ENCODE results near the gene IQCF5.
"Not testable (repeated sequence)": the region's sequence is repeated elsewhere in the genome, so short reads cannot be mapped to it uniquely, and the experiment has no call there.

IQCF5 gene

DNA sequence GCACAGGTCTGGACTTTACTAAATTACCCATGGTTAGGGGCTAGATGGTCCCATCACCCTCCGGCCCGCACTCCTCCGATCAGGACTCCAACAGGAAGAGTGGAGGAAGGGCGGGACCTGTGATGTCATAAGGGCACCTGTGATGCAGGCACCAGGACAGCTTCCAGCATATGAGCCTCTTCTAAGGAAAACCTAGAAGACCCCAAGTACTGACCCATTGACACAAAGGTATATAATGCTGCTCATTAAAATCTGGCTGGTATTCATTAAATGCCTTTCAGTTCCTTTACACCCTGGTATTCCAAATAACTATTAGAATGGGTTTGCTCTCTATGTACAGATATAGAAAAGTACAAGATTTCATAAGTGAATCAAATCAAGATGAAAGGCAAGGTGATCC lies at the start of gene IQCF5:
IQCF5 (minus strand) TSS at position 101 of the 400 bp plus-strand sequence; CDS start at position 31, 70 bp downstream.
- Histone ChIP-seq H3K4me1 (ENCODE audit: insufficient read depth, low read length) (peaks cover 3% of the 10 kb centered on the region; the same call in 1 of the 2 replicates), H3K9me3 (ENCODE audit: control insufficient read depth, insufficient read depth, low read length) (no peaks in the 10 kb centered on the region), H3K36me3 (ENCODE audit: insufficient read depth, low read length) (no peaks in the 10 kb centered on the region), H3K9ac (ENCODE audit: low read depth, low read length) (no peak within 1 kb of the TSS)

DNA sequence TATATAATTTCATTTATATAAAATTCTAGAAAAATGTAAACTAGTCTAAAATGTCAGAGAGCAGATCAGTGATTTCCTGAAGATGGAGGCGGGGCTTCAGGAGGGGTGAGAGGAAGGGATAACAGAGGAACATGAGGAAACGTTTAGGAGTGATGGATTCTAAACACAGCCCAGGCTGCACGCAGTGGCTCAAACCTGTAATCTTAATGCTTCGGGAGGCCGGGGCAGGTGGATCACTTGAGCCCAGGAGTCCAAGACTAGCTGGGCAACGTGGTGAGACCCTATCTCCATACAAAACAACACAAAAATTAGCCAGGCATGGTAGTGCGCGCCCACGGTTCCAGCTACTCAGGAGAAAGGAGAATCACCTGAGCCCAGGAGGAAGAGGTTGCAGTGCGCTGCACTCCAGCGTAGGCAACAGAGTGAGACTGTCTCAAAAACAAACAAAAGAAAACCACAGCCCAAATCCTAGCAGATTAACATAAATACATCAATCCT lies 45.7 kb upstream of the IQCF5 start:
- Histone ChIP-seq H3K4me1 (ENCODE audit: insufficient read depth, low read length) (no peaks in the 10 kb centered on the region), H3K36me3 (ENCODE audit: insufficient read depth, low read length) (no peaks in the 10 kb centered on the region), H3K9me3 (ENCODE audit: control insufficient read depth, insufficient read depth, low read length) (no peaks in the 10 kb centered on the region), H3K9ac (ENCODE audit: low read depth, low read length) (no peak overlapping the region)

DNA sequence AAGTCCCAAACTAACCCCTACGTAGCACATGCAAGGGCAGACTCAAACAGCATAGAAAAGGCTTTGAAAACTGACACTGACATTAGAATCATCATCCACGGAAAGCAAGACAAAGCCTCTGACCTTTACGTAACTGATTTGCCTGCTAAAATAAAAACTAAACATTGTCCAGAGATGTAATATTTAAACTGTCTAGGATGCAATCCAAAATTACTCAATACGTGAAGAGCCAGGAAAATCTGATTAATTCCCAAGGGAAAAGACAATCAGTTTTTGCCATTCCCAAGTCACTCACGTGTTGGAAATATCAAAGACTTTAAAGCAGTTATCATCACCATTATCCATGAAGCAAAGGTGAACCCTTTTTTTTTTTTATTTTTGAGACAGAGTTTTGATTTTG lies 41.0 kb upstream of the IQCF5 start:
- H3K4me1 ChIP-seq (ENCODE audit: insufficient read depth, low read length): no peaks in the 10 kb centered on the region
- no peak overlapping the region for H3K9ac ChIP-seq (ENCODE audit: low read depth, low read length)
- no peaks in the 10 kb centered on the region for H3K36me3 ChIP-seq (ENCODE audit: insufficient read depth, low read length)
- no peaks in the 10 kb centered on the region for H3K9me3 ChIP-seq (ENCODE audit: control insufficient read depth, insufficient read depth, low read length)

DNA sequence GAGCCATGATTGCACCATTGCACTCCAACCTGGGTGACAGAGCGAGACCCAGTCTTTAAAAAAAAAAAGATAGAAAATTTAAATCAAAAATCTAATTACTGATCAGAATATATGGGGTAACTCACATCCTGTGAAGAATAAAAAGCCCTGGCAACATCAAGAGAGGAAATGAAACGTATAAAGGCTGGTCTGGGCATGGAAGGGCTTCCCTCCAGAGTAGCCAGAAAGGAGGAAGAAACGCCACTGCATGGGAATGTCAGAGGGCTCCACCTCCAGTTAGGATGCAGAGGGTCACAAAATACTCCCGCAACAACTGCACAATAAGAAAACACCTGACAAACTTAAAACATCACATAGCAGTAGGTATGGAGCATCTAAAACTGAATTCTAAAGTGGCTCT lies 32.6 kb upstream of the IQCF5 start:
- H3K9ac ChIP-seq (ENCODE audit: low read depth, low read length): no peak overlapping the region
- H3K4me1 ChIP-seq (ENCODE audit: insufficient read depth, low read length): no peaks in the 10 kb centered on the region
- no peaks in the 10 kb centered on the region for H3K9me3 ChIP-seq (ENCODE audit: control insufficient read depth, insufficient read depth, low read length)
- H3K36me3 ChIP-seq (ENCODE audit: insufficient read depth, low read length): no peaks in the 10 kb centered on the region

DNA sequence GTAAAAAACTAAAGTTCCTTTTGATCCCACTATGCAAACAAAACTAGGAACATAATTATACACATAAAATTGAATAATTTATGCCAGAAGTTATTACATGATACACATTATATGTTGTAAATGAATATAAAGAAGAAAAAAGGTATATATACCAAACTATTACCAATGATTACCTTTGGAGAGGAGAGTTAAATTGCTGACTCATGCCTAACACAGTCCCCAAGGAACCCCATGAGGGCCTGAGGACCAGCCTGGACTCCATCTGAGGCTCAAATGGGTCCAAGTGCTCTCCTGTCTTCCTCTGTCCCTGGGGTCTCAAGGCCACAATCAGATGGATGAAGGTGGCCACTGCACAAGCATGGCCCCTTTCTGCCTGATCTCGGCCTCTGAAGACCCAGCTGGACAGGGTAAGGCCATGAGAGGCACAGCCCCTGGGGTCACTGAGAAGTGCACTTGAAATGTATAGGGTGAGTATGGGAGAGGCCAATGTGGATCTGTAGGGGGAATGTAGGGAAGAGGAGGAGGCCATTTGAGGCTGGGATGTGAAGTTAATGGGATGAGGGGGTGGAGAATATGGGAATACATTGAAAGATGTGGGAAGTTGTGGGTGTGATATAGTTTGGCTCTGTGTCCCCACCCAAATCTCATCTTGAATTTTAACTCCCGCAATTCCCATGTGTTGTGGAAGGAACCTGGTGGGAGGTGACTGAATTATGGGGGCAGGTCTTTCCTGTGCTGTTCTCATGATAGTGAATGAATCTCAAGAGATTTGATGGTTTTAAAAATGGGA lies 28.8 kb upstream of the IQCF5 start:
- H3K4me1 ChIP-seq (ENCODE audit: insufficient read depth, low read length): no peaks in the 10 kb centered on the region
- no peak overlapping the region for H3K9ac ChIP-seq (ENCODE audit: low read depth, low read length)
- no peaks in the 10 kb centered on the region for H3K9me3 ChIP-seq (ENCODE audit: control insufficient read depth, insufficient read depth, low read length)
- no peaks in the 10 kb centered on the region for H3K36me3 ChIP-seq (ENCODE audit: insufficient read depth, low read length)

DNA sequence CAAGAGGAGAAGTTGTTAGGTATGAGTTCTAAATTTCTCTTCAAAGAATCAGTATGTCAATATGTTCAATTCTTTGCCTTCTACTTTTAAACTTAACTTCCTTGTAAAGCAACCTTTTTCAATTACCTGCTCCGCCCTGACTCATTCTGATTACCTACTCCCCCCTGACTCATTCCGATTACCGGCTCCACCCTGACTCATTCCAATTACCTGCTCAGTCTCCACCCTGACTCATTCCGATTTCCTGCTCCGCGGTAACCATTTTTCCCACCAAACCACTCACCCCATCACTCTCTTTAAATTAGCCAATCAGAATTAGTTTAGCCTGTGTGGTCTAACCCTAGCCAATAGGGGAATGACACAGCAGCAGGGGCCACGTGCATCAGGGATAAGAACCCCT lies 27.0 kb upstream of the IQCF5 start:
- not testable (repeated sequence) for H3K9me3 ChIP-seq (ENCODE audit: control insufficient read depth, insufficient read depth, low read length); H3K36me3 ChIP-seq (ENCODE audit: insufficient read depth, low read length); H3K4me1 ChIP-seq (ENCODE audit: insufficient read depth, low read length)

DNA sequence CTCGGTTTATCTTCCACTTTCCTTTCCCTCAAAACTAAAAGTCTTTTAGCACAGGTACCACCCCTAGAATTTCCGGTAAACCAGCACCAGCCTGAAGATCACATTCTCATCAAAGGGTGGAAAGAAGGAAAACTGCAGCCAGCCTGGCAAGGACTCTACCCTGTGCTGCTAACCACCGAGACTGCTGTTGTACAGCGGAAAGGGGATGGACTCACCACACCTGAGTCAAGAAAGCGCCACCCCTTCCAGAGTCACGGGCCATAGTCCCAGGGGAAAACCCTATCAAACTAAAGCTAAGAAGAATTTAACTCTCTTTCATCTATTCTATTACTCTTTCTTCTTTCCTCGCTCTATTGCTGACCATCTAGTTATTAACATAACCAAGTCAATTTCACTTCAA lies 24.6 kb upstream of the IQCF5 start:
- H3K9me3 ChIP-seq (ENCODE audit: control insufficient read depth, insufficient read depth, low read length); H3K36me3 ChIP-seq (ENCODE audit: insufficient read depth, low read length); H3K4me1 ChIP-seq (ENCODE audit: insufficient read depth, low read length); H3K9ac ChIP-seq (ENCODE audit: low read depth, low read length): not testable (repeated sequence)

More for the DNA sequence above, 27.0 kb upstream of the IQCF5 start:
- H3K9ac ChIP-seq (ENCODE audit: low read depth, low read length): not testable (repeated sequence)

DNA sequence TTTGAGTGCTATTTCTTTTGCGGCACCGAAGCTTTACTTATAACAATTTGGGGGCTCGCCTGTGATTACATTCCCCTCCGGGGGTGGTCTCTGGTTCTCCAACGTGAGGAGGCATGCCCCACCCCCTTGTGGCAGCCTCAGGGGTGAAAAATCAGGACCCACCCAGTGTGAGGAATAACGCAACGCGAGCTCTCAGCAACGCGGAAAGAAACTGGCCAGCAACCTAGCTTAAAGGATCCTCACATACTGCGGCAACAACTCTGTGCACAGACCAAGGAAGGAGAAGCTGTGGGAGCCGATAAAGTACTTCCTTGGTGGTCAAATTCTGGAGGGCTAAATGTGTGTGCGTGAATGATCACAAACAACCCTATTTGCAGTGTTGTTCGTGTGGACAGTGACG lies 22.0 kb upstream of the IQCF5 start:
- H3K9ac ChIP-seq (ENCODE audit: low read depth, low read length): no peak overlapping the region
- no peaks in the 10 kb centered on the region for H3K36me3 ChIP-seq (ENCODE audit: insufficient read depth, low read length)
- H3K9me3 ChIP-seq (ENCODE audit: control insufficient read depth, insufficient read depth, low read length): peaks cover 4% of the 10 kb centered on the region; the same call in 1 of the 2 replicates
- no peaks in the 10 kb centered on the region for H3K4me1 ChIP-seq (ENCODE audit: insufficient read depth, low read length)

DNA sequence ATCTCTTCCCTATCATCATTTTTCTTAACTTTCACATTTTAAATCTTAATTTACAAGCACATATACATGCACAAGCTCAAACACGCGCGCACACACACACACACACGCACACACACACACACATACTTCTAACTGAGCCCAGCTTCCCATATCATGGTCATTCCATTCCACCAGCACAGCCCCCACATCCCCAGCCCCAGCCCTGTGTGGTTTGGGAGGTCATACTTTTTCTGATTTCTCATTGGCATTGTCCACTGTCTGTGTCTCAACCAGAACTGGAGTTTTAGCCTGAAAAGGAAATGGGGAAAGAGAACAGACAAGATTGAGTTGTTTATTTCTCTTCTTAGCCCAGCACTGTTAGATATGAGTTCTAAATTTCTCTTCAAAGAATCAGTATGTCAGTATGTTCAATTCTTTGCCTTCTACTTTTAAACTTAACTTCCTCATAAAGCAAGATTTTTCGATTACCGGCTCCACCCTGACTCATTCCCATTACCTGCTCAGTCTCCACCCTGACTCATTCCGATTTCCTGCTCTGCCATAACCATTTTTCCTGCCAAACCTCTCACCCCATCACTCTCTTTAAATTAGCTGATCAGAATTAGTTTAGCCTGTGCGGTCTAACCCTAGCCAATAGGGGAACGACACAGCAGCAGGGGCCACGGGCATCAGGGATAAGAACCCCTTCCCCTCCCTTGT lies 21.4 kb upstream of the IQCF5 start:
- H3K9ac ChIP-seq (ENCODE audit: low read depth, low read length): no peak overlapping the region
- H3K36me3 ChIP-seq (ENCODE audit: insufficient read depth, low read length): no peaks in the 10 kb centered on the region

DNA sequence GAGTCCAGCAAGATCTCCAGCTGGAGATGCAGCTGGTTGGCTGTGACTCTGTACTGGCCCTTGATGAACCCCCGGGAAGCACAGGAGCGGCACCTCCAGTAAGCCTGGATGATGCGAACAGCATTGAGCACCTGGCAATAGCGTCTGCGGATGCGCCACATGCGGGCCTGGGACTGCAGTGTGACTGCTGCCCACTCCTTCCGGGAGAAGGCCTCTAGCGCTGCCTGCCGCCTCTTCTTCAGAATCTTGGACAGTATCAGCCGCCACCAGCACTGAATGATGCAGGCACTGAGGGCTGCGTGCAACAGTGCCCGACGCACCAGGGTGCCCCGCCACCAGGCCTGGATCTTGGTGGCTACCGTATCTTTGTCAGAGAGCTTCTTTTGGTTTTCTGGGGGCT lies 19.5 kb upstream of the IQCF5 start:
- Histone ChIP-seq H3K9ac (ENCODE audit: low read depth, low read length) (no peak overlapping the region), H3K36me3 (ENCODE audit: insufficient read depth, low read length) (no peaks in the 10 kb centered on the region), H3K4me1 (ENCODE audit: insufficient read depth, low read length) (no peaks in the 10 kb centered on the region), H3K9me3 (ENCODE audit: control insufficient read depth, insufficient read depth, low read length) (peaks cover 4% of the 10 kb centered on the region; the same call in 1 of the 2 replicates)

More for the DNA sequence above, 21.4 kb upstream of the IQCF5 start:
- Histone ChIP-seq H3K4me1 (ENCODE audit: insufficient read depth, low read length) (no peaks in the 10 kb centered on the region), H3K9me3 (ENCODE audit: control insufficient read depth, insufficient read depth, low read length) (peaks cover 4% of the 10 kb centered on the region; the same call in 1 of the 2 replicates)

DNA sequence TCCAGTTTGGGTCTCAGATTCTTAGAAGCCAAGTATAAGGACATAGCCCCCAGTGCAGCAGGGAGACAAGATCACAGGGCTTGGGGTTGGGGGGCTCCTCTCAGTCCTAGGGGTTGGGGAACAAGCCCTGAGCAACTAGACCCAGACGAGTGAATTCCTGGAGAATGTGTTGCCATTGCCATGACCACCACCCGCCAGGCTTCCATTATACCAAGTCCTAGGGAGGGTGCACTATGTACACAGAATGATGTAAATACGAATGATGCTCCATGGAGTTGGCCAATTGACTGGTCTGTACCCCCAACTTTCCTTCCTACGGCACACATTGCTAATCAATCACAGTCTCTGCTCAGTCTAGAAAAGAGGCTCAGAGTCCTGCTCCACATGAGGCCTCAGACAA lies 19.0 kb upstream of the IQCF5 start:
- Histone ChIP-seq H3K4me1 (ENCODE audit: insufficient read depth, low read length) (no peaks in the 10 kb centered on the region), H3K9ac (ENCODE audit: low read depth, low read length) (no peak overlapping the region), H3K9me3 (ENCODE audit: control insufficient read depth, insufficient read depth, low read length) (peaks cover 4% of the 10 kb centered on the region; the same call in 1 of the 2 replicates), H3K36me3 (ENCODE audit: insufficient read depth, low read length) (no peaks in the 10 kb centered on the region)

DNA sequence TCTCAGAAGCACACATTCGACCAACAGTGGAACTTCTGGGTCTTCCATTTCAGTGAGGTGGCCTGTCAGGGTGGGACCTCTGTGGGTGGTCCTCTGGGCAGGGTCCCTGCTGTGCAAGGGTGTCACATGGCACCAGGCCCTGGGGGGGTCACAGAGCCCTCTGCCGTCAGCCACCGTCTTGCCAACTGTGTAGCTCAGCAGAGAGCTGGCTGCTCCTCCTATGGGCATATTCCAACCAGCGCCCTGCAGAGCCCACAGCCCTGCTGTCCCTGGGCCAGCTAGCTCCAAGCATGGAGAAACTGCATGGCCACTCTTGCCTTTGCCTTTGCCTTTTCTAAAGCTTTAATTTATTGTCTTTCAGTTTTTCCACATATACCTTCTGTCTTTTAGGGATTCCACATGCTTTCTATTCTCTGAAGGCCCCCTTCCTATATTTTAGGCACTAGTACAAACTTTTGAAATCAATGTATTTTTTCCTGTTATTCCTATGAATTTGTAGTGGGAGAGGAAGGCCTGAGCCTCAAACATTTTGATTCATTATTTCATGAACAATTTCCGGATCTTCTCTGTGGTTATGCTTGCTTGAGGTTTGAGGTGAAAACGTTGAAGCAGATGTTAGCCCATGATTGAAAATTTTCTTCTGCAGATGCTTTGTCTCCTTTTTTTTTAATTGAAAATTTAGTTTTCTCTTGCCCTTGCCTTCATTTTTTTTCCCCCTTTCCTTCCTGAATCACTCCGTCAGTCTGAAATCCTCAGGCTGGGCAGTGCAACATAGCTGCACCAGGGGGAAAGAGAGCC lies 16.0 kb upstream of the IQCF5 start:
- H3K36me3 ChIP-seq (ENCODE audit: insufficient read depth, low read length): no peaks in the 10 kb centered on the region
- H3K4me1 ChIP-seq (ENCODE audit: insufficient read depth, low read length): no peaks in the 10 kb centered on the region
- H3K9me3 ChIP-seq (ENCODE audit: control insufficient read depth, insufficient read depth, low read length): no peaks in the 10 kb centered on the region
- H3K9ac ChIP-seq (ENCODE audit: low read depth, low read length): no peak overlapping the region

DNA sequence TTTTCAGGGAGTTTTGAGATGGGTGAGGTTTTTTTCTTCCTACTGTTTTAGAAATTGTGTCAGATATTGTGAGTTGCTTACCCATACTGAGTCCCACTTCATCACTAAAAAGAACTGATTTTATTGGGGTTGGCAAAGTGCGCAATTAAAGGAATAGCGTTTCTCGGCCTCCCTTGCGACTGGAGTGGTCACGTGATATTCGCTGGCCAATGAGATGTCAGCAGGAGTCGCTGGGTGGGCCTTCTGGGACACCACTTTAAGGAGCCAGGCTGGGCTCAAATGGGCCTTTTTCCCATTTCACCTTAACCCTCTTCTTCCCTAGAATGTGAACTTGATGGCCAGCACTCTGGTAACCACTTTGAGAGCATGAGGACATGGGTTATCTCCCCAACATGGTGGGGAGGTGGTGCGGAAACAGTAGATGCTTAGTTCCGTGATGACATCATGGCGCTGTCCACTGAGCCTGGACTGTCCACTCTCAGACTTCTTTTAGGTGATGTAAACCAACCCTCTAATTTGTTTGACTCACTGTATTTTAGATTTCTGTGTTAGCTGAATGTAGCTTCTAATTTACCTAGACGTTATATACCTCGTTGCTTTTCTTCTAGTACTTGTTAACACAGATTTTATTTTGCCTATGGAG lies 13.2 kb upstream of the IQCF5 start:
- H3K36me3 ChIP-seq (ENCODE audit: insufficient read depth, low read length): no peaks in the 10 kb centered on the region
- no peak overlapping the region for H3K9ac ChIP-seq (ENCODE audit: low read depth, low read length)
- H3K9me3 ChIP-seq (ENCODE audit: control insufficient read depth, insufficient read depth, low read length): no peaks in the 10 kb centered on the region
- H3K4me1 ChIP-seq (ENCODE audit: insufficient read depth, low read length): no peaks in the 10 kb centered on the region

DNA sequence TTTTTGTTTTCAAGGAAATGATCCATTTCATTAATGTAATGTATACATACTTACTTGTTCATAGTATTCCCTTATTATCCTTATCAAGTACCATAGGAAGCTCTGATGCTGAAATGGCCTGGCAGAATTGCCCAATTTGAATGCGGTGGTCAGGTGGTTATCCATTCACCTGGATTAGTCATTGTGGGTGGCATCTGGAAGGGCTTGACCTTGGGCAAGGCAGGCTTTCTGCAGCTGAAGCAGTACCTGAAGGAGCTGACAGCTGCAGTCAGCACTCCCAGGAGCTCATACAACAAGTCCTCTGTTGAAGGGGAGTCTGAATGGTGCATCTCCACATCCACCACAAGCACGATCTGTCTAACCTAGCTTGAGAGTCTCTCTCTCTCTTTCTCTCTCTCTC lies 12.2 kb upstream of the IQCF5 start:
- H3K36me3 ChIP-seq (ENCODE audit: insufficient read depth, low read length): no peaks in the 10 kb centered on the region
- no peak overlapping the region for H3K9ac ChIP-seq (ENCODE audit: low read depth, low read length)
- H3K4me1 ChIP-seq (ENCODE audit: insufficient read depth, low read length): no peaks in the 10 kb centered on the region
- no peaks in the 10 kb centered on the region for H3K9me3 ChIP-seq (ENCODE audit: control insufficient read depth, insufficient read depth, low read length)

Data from ES-I3 (cell line).